22Rv1 (cell line): Measurements from ENCODE around the gene BTNL9.
"Not testable (repeated sequence)": the region's sequence is repeated elsewhere in the genome, so short reads cannot be mapped to it uniquely, and the experiment has no call there.

Source experiments
- H3K27ac ChIP-seq: fragments of 450-650 bp; 2 replicates; pipeline ENCODE4 v1.5.1; 2017
- ZFX ChIP-seq: fragments of 450-650 bp; IDR thresholded peaks from 2 replicates; pipeline ENCODE4 v1.6.1; 2017; ENCODE audit warnings: antibody characterized with exemption, borderline replicate concordance
- TF ChIP-seq, protein P1 (sequence below): fragments of 450-650 bp; IDR thresholded peaks from 2 replicates; pipeline ENCODE4 v1.5.1; 2017; ENCODE audit warnings: mild to moderate bottlenecking

Gene BTNL9

DNA sequence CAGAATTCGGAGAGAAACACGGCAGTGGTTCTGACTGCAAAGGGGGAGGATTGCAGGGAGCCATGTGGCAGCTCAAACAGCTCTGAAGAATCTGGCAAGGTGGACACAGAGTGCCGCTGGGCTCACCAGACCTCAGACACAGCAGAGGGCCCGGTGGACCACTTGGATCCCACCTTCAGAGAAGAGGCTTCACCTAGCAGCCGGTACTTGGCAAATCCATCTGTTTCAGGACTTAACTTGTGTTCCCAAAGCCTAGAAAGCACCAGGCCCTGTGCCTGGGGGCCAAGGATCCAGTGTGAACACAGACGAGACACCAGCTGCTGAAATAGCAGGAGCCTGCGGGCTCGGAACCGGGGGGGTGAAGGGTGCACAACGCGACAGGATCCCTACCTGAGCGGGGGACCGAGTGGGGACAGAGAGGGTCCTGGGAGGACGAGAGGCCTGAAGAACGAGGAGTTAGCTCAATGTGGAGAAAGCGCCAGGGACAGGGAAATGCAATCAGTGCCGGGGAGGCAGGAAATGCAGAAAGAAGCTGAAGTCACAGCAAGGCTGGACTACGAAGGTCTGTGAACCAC, 44.6 kb downstream of the BTNL9 start:
- H3K27ac ChIP-seq: no peak overlapping the region
- TF ChIP-seq, protein P1, sequence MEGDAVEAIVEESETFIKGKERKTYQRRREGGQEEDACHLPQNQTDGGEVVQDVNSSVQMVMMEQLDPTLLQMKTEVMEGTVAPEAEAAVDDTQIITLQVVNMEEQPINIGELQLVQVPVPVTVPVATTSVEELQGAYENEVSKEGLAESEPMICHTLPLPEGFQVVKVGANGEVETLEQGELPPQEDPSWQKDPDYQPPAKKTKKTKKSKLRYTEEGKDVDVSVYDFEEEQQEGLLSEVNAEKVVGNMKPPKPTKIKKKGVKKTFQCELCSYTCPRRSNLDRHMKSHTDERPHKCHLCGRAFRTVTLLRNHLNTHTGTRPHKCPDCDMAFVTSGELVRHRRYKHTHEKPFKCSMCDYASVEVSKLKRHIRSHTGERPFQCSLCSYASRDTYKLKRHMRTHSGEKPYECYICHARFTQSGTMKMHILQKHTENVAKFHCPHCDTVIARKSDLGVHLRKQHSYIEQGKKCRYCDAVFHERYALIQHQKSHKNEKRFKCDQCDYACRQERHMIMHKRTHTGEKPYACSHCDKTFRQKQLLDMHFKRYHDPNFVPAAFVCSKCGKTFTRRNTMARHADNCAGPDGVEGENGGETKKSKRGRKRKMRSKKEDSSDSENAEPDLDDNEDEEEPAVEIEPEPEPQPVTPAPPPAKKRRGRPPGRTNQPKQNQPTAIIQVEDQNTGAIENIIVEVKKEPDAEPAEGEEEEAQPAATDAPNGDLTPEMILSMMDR: no peak
- TF ChIP-seq ZFX: no peak

DNA sequence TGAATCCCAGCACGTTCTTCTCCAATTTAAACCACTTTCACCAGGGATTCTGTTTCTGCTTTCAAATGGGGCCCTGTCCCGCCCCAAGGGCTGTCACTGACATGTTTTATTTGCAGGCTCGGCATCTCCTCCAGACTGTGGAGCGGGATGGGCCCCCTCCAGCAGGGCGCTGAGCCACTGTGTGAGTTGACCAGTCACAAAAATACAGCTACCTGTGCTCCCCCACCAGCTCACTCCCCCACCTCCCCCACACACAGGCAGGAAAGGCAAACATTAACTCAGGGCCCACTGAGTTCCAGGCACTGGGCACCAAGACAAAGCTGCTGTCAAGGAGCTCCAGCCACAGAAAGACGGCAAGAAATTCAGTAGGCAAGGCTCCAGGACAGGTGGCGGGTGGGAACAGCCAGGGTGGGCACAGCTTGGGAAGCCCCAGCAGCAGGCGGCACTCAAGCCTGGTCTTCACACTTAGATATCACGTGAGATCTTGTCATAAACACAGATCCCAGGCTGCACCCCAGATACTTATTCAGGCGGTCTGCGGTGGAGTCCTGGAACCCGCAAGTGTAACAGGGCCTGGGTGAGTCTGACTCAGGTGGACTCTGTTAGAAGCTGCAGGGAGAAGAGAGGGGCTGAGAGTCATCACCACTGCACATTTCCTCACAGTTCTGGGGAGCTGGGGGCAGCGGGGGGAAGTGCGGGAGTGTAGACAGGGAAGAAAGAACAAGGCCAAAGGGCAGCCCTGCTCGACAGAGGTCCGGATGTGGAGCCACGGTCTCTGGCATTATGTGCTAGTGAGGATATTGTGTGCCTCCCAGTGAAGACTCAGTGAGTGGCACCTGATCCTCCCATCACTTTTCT, 46.2 kb downstream of the BTNL9 start:
- TF ChIP-seq, protein P1: no peak
- no peak for TF ChIP-seq ZFX

DNA sequence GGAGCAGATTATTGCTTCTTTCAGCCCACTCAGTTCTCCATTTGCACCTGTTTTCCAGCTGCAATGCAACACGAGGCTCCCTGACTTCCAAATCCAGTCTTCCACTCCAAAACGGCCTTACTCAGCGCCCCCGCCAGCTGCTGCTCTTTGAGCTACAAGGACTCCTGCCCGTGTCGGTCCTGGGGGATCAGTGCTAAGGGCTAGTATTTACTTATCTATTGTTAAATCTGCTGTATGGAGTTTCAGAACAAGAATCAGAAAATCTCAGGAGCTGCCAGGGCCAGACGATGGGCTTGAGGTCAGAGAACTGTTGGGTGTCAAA, 46.8 kb downstream of the BTNL9 start:
- no peak overlapping the region for H3K27ac ChIP-seq
- TF ChIP-seq, protein P1: no peak
- no peak for TF ChIP-seq ZFX

More for the DNA sequence above, 46.2 kb downstream of the BTNL9 start:
- no peak overlapping the region for H3K27ac ChIP-seq

DNA sequence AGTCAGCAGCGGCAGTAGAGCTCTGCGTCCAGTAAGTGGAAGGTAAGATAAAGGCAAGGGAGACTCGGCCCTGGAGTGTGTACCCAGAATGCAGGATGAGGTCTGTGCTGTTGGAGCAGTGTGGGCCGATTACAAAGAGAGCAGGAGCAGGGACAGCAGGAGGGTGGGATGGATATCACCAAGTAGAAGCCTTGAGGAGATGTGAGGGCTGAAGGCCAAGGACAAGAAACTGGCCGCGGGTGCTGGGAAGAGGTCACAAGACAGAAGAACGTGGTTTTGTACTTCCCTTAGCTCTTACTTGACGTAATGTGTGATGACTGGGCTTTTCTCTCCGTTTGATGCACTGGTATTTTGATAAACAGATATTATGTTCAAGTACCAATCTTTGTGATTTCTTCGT, 47.2 kb downstream of the BTNL9 start:
- TF ChIP-seq, protein P1: no peak
- TF ChIP-seq ZFX: no peak
- no peak overlapping the region for H3K27ac ChIP-seq

DNA sequence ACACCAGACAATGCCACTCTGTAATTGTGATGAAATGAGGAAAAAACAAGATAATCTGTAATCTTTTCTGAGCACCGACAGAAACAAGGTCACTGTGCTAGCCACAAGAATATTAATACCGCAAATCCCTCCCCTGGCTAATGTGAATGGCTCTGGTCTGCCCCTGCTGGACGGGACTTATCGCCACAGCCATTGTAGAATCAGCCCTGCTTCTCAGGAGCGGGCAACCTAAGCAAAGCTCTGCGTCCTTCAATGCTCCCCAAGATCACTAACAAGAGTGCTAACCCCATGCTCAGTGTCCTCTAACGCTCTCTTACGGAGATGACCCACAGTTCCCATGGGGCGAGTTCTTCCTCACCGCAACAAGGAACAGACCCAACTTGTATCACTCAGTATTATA, 48.2 kb downstream of the BTNL9 start:
- TF ChIP-seq, protein P1: peak; percentile 61
- no peak for TF ChIP-seq ZFX
- no peak overlapping the region for H3K27ac ChIP-seq

DNA sequence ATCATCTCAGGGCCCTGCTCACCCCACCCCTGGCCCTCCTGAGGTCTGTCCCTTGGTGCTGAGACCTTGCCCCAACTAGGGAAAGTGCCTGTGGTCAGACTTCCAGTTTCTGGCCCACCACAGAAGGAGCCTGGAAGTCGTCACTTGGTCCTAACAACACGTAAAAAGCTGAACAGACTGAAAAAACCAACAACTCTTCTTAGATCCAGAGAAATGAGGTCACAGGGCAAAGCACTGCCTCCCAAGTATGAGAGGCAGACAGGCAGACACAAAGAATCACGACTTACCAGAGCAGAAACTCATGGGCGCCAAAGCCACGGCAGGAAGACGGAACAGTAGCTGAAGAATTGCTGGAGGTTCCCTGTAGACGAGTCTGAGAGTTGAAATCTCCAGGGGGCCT, 52.4 kb downstream of the BTNL9 start:
- TF ChIP-seq, protein P1: no peak
- no peak for TF ChIP-seq ZFX
- no peak overlapping the region for H3K27ac ChIP-seq

DNA sequence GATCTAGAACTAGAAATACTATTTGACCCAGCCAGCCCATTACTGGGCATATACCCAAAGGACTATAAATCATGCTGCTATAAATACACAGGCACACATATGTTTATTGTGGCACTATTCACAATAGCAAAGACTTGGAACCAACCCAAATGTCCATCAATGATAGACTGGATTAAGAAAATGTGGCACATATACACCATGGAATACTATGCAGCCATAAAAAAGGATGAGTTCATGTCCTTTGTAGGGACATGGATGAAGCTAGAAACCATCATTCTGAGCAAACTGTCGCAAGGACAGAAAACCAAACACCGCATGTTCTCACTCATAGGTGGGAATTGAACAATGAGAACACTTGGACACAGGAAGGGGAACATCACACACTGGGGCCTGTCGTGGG, 55.1 kb downstream of the BTNL9 start:
- H3K27ac ChIP-seq: not testable (repeated sequence)

DNA sequence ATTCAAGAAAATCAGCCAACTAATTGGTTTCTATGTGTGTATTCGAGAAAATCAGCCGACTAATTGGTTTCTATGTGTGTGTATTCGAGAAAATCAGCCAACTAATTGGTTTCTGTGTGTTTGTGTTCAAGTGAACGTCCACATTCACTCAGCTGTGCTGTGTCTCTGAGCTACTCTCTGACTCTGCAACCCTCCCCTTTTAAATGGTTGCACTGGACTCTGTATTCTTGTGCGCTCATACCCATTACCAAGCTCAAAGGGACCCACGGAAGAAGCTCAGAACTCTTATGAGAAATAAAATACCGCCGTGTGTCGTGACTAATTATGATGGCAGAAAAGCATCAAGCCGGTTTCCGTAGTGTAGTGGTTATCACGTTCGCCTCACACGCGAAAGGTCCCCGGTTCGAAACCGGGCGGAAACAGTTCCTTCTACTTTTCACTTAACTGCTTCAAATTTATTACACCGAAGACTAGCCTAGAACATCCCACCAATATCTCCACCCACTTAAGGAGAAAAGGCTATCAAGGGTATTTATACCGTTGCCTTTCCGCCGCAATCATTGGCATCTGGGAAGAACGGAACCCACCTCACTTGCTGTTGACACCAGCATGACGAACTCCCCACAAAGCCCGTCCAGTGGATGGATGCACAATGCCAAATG, 56.8 kb downstream of the BTNL9 start:
- not testable (repeated sequence) for H3K27ac ChIP-seq

DNA sequence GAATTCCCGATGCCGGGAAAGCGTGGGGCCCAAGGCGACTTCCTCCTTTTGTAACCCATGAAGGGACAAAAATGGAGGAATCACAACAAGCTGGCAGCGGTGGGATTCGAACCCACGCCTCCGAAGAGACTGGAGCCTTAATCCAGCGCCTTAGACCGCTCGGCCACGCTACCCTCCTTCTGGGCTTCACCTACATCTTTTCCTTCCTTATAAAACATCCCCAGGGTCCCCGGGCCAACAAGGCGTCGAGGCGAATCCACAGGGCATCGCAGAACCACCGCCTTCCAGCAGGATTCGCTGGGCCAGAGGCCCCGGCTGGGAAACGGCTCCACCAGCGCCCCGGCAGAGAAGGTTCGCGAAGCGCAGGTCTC, 57.3 kb downstream of the BTNL9 start:
- H3K27ac ChIP-seq: not testable (repeated sequence)

DNA sequence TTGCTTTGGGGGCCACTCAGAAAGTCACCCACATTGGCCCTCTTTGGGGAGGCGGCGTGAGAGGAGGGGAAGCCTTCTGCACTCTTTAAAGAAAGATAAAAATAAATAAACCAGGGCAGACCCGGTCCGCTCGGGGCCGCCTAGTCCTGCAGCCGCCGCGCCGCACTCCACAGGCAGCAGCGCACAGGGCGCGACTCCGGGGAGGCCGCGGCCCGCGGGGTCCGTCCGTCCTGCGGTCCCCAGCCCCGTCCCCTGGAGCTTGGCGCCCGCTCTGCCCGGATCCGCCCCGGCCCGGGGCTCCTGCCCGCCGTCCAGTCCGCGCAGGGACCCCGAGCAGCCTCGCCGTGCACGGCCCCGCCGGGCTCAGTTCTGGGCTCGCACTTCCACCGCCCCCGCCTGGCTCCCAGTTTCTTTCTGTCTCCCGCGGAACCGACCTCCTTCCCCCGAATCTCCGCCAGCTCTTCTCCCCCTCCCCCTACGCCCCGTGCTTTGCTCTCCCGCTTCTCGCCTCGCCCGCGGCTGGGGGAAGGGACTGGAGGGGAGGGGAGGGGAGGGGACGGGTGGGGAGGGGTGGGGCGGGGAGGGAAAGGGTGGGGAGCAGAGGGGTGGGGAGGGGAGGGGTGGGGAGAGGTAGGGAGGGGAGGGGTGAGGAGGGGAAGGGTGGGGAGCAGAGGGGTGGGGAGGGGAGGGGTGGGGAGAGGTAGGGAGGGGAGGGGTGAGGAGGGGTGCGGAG, 57.9 kb downstream of the BTNL9 start:
- H3K27ac ChIP-seq: not testable (repeated sequence)
